ENCODE data around the gene TMBIM1.

DNA sequence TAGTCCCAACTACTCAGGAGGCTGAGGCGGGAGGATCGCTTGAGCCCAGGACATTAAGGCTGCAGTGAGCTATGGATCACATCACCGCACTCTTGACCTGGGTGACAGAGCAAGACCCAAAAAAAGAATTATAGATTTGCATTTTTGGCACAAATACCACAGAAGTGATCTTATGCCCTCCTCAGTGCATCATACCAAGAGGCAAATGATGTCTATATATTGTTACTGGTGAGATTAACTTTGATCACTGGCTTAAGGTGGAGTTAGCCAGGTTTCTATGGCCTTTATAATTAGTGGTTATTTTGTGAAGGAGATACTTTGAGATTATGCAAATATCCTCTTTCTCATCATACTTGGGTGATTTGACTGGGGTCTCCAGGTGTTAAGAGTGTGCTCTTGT, 42.2 kb upstream of the TMBIM1 start:
- TF ChIP-seq, protein P1, sequence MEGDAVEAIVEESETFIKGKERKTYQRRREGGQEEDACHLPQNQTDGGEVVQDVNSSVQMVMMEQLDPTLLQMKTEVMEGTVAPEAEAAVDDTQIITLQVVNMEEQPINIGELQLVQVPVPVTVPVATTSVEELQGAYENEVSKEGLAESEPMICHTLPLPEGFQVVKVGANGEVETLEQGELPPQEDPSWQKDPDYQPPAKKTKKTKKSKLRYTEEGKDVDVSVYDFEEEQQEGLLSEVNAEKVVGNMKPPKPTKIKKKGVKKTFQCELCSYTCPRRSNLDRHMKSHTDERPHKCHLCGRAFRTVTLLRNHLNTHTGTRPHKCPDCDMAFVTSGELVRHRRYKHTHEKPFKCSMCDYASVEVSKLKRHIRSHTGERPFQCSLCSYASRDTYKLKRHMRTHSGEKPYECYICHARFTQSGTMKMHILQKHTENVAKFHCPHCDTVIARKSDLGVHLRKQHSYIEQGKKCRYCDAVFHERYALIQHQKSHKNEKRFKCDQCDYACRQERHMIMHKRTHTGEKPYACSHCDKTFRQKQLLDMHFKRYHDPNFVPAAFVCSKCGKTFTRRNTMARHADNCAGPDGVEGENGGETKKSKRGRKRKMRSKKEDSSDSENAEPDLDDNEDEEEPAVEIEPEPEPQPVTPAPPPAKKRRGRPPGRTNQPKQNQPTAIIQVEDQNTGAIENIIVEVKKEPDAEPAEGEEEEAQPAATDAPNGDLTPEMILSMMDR (IDR thresholded peaks at IDR 0.05): no peak
- TF ChIP-seq POLR2A (IDR thresholded peaks at IDR 0.05) (no peak), POLR2AphosphoS5 (IDR thresholded peaks at IDR 0.05) (no peak)

Measured in breast epithelium (tissue), 3 donors.